Measurements from ENCODE around the gene MS4A8.

The MS4A8 gene

GRCh38 chr11:60762851-60763691 lies 63.7 kb downstream of the MS4A8 start:
- no peak for FAIRE-seq

GRCh38 chr11:60763692-60764369 lies 64.4 kb downstream of the MS4A8 start:
- DNase-seq (ENCODE audit: insufficient read length, low spot score) (no peak), FAIRE-seq (no peak)

More at GRCh38 chr11:60762851-60763691, 63.7 kb downstream of the MS4A8 start:
- no peak for DNase-seq (ENCODE audit: insufficient read length, low spot score)

- DNase-seq (ENCODE audit: insufficient read length, low spot score) = no peak
- FAIRE-seq = no peak
These were observed 65.5 kb downstream of the MS4A8 start for GRCh38 chr11:60764879-60765278.

- DNase-seq (ENCODE audit: insufficient read length, low spot score) = no peak
- no peak for FAIRE-seq
These were observed 65.9 kb downstream of the MS4A8 start for GRCh38 chr11:60765355-60765754.
